Ascending aorta (tissue), 2 donors: Measurements from ENCODE around the gene DNASE1. TPM values are rescaled to one million over a fixed set of nuclear protein-coding genes. Genes with fewer than 3 reads are reported as not detected.
"Not testable (repeated sequence)": the region's sequence is repeated elsewhere in the genome, so short reads cannot be mapped to it uniquely, and the experiment has no call there.

ENCODE experiments used
- DNase-seq, 2 donors: peaks; one replicate each; pipeline ENCODE4 v3.0.0-alpha.2; 2019; ENCODE audit warnings: low spot score in 2 of 2
- H3K27ac ChIP-seq, 2 donors: fragments of 200-600 bp; sonication (generic); one replicate each; pipeline ENCODE4 v1.5.1; 2016 to 2017; ENCODE audit warnings: mild to moderate bottlenecking in 1 of 2
- H3K27me3 ChIP-seq: fragments of 200-600 bp; sonication (generic); one replicate; pipeline ENCODE4 v1.5.1; 2017
- H3K36me3 ChIP-seq, 2 donors: fragments of 200-600 bp; sonication (generic); one replicate each; pipeline ENCODE4 v1.5.1; 2016
- H3K4me1 ChIP-seq, 2 donors: fragments of 200-600 bp; sonication (generic); one replicate each; pipeline ENCODE4 v1.5.1; 2016 to 2017; ENCODE audit warnings: mild to moderate bottlenecking in 1 of 2
- H3K4me3 ChIP-seq, 2 donors: fragments of 200-600 bp; sonication (generic); one replicate each; pipeline ENCODE4 v1.5.1; 2016 to 2017; ENCODE audit warnings: mild to moderate bottlenecking in 1 of 2
- H3K9me3 ChIP-seq, 2 donors: fragments of 200-600 bp; sonication (generic); one replicate each; pipeline ENCODE4 v1.5.1; 2016
- intact Hi-C: fragments of 100-400 bp; cut with DNase I; formaldehyde crosslinking; loops from one replicate; pipeline ENCODE4 v1.15.1; 2023
- total RNA-seq: library from RNA; depleted of rRNA; stranded (reverse); fragments of >200 nt; gene quantifications from one replicate; pipeline ENCODE4 v1.1.0, GENCODE V29; 2016
- TF ChIP-seq, protein P1 (sequence below), 3 experiments: fragments of 200-600 bp in 2 of 3; fragments of 450-650 bp in 1 of 3; sonication (generic) in 2 of 3; IDR thresholded peaks; one replicate each; pipeline ENCODE4 v1.5.1; 2016 to 2019; ENCODE audit warnings: antibody characterized with exemption in 3 of 3, mild to moderate bottlenecking in 1 of 3, moderate library complexity in 1 of 3

Gene DNASE1
- total RNA-seq, 1 donor from 2014 or later: 51.2 TPM

- no peaks in the 10 kb centered on the region for H3K4me1 ChIP-seq
- no peak overlapping the region for H3K4me3 ChIP-seq
- intact Hi-C loops: no loop called here
- H3K27ac ChIP-seq: no peak overlapping the region
- TF ChIP-seq, protein P1, sequence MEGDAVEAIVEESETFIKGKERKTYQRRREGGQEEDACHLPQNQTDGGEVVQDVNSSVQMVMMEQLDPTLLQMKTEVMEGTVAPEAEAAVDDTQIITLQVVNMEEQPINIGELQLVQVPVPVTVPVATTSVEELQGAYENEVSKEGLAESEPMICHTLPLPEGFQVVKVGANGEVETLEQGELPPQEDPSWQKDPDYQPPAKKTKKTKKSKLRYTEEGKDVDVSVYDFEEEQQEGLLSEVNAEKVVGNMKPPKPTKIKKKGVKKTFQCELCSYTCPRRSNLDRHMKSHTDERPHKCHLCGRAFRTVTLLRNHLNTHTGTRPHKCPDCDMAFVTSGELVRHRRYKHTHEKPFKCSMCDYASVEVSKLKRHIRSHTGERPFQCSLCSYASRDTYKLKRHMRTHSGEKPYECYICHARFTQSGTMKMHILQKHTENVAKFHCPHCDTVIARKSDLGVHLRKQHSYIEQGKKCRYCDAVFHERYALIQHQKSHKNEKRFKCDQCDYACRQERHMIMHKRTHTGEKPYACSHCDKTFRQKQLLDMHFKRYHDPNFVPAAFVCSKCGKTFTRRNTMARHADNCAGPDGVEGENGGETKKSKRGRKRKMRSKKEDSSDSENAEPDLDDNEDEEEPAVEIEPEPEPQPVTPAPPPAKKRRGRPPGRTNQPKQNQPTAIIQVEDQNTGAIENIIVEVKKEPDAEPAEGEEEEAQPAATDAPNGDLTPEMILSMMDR (IDR thresholded peaks at IDR 0.05): no peak
- H3K36me3 ChIP-seq: peaks cover 24 to 29% of the 10 kb centered on the region in 2 donors
- peak in 1 of 2 donors; percentile 59 for DNase-seq
- H3K9me3 ChIP-seq: no peaks in the 10 kb centered on the region
- no peaks in the 10 kb centered on the region for H3K27me3 ChIP-seq
These were observed 2.8 kb upstream of the DNASE1 start for GRCh38 chr16:3651461-3652372.

GRCh38 chr16:3652373-3653195 lies 1.9 kb upstream of the DNASE1 start:
- peak in 1 of 2 donors; percentile 41 for DNase-seq
- H3K27ac ChIP-seq: no peak overlapping the region

DNA sequence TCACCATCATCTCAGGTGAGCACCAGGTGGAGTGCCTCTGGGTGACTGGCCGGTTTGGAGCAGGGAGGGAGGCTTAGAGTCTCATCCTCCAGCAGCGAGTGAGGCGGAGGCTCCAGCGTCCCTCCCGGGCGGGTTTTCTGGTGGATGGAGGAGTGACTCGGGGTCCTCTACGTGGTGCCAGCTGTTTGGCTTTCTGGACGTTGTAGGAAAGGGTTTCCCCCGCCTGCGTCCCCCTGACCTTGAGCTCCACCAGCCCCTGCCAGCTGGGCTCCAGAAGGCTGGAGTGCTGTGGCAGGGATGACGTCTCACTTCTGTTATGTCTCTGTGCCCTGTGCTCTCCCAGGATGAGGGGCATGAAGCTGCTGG lies 522 bp downstream of the DNASE1 start:
- H3K36me3 ChIP-seq: peaks cover 46 to 61% of the 10 kb centered on the region in 2 donors
- no peaks in the 10 kb centered on the region for H3K9me3 ChIP-seq
- H3K4me3 ChIP-seq: no peak overlapping the region
- no peak overlapping the region for H3K27ac ChIP-seq
- intact Hi-C loops: no loop called here
- TF ChIP-seq, protein P1 (IDR thresholded peaks at IDR 0.05): no peak
- H3K27me3 ChIP-seq: no peaks in the 10 kb centered on the region
- H3K4me1 ChIP-seq: no peaks in the 10 kb centered on the region
- DNase-seq: no peak

More at GRCh38 chr16:3652373-3653195, 1.9 kb upstream of the DNASE1 start:
- intact Hi-C loops: no loop called here
- Histone ChIP-seq H3K4me3 (no peak overlapping the region), H3K27me3 (no peaks in the 10 kb centered on the region), H3K9me3 (no peaks in the 10 kb centered on the region), H3K4me1 (no peaks in the 10 kb centered on the region), H3K36me3 (peaks cover 33 to 38% of the 10 kb centered on the region in 2 donors)
- TF ChIP-seq, protein P1 (IDR thresholded peaks at IDR 0.05): no peak

GRCh38 chr16:3655396-3656159 lies 1.1 kb downstream of the DNASE1 start:
- no peak for DNase-seq
- H3K9me3 ChIP-seq: no peaks in the 10 kb centered on the region
- TF ChIP-seq, protein P1 (IDR thresholded peaks at IDR 0.05): no peak
- H3K36me3 ChIP-seq: peaks cover 50 to 66% of the 10 kb centered on the region in 2 donors
- H3K4me3 ChIP-seq: no peak overlapping the region
- intact Hi-C loops: no loop called here
- H3K27ac ChIP-seq: no peak overlapping the region
- H3K4me1 ChIP-seq: no peaks in the 10 kb centered on the region
- no peaks in the 10 kb centered on the region for H3K27me3 ChIP-seq

GRCh38 chr16:3656160-3656490 lies 1.6 kb downstream of the DNASE1 start:
- H3K27ac ChIP-seq, H3K27me3 ChIP-seq, H3K4me1 ChIP-seq, H3K4me3 ChIP-seq, intact Hi-C loops, H3K9me3 ChIP-seq, DNase-seq: not testable (repeated sequence)
- peaks cover 51 to 66% of the 10 kb centered on the region in 2 donors for H3K36me3 ChIP-seq
